BE2C (cell line): ENCODE data around the gene MRPL37.

ENCODE experiments used
- DNase-seq: peaks from one replicate; pipeline ENCODE4 v3.0.0-alpha.2; 2020
- H3K27me3 ChIP-seq: fragments of 250-450 bp; sonication (Bioruptor Pico); 2 replicates; pipeline ENCODE4 v1.5.1; 2020; ENCODE audit warnings: mild to moderate bottlenecking
- H3K36me3 ChIP-seq: fragments of 250-450 bp; sonication (Bioruptor Pico); 2 replicates; pipeline ENCODE4 v1.5.1; 2020; ENCODE audit warnings: mild to moderate bottlenecking
- H3K4me1 ChIP-seq: fragments of 250-450 bp; sonication (Bioruptor Pico); 2 replicates; pipeline ENCODE4 v1.5.1; 2020
- H3K4me3 ChIP-seq: 2 replicates; pipeline ENCODE4 v1.5.1; 2011; ENCODE audit warnings: low read depth, low read length
- H3K9me3 ChIP-seq: fragments of 250-450 bp; sonication (Bioruptor Pico); 2 replicates; pipeline ENCODE4 v1.5.1; 2020
- CTCF ChIP-seq: IDR thresholded peaks from 2 replicates; pipeline ENCODE4 v1.5.1; 2012; ENCODE audit warnings: mild to moderate bottlenecking, low read depth, low read length

Gene MRPL37

GRCh38 chr1:54265126-54265525 is 65.2 kb downstream of the MRPL37 start:
- DNase-seq = no peak
- Histone ChIP-seq H3K4me1 (no peaks in the 10 kb centered on the region), H3K27me3 (no peaks in the 10 kb centered on the region), H3K36me3 (no peaks in the 10 kb centered on the region), H3K9me3 (no peaks in the 10 kb centered on the region), H3K4me3 (no peak overlapping the region)
- TF ChIP-seq CTCF = no peak

GRCh38 chr1:54265659-54266058 is 65.7 kb downstream of the MRPL37 start:
- Histone ChIP-seq H3K4me3 (no peak overlapping the region), H3K4me1 (no peaks in the 10 kb centered on the region), H3K36me3 (no peaks in the 10 kb centered on the region), H3K9me3 (no peaks in the 10 kb centered on the region), H3K27me3 (no peaks in the 10 kb centered on the region)
- no peak for DNase-seq
- no peak for TF ChIP-seq CTCF

- DNase-seq = no peak
- Histone ChIP-seq H3K4me3 (no peak overlapping the region), H3K27me3 (no peaks in the 10 kb centered on the region), H3K9me3 (no peaks in the 10 kb centered on the region), H3K36me3 (no peaks in the 10 kb centered on the region; the same call in 1 of the 2 replicates), H3K4me1 (no peaks in the 10 kb centered on the region)
- TF ChIP-seq CTCF = no peak
Observed at GRCh38 chr1:54266195-54266594, 66.2 kb downstream of the MRPL37 start.

- TF ChIP-seq CTCF = no peak
- Histone ChIP-seq H3K27me3 (no peaks in the 10 kb centered on the region), H3K4me1 (no peaks in the 10 kb centered on the region), H3K36me3 (no peaks in the 10 kb centered on the region; the same call in 1 of the 2 replicates), H3K9me3 (no peaks in the 10 kb centered on the region), H3K4me3 (no peak overlapping the region)
- DNase-seq = no peak
Observed at GRCh38 chr1:54266908-54267307, 66.9 kb downstream of the MRPL37 start.
